Measurements from ENCODE around the gene TMEM156. TPM values are rescaled to one million over a fixed set of nuclear protein-coding genes. Genes with fewer than 3 reads are reported as not detected.

The TMEM156 gene
- total and polyA plus RNA-seq, 4 donors: 0.58 to 0.70 (median 0.64) TPM

DNA sequence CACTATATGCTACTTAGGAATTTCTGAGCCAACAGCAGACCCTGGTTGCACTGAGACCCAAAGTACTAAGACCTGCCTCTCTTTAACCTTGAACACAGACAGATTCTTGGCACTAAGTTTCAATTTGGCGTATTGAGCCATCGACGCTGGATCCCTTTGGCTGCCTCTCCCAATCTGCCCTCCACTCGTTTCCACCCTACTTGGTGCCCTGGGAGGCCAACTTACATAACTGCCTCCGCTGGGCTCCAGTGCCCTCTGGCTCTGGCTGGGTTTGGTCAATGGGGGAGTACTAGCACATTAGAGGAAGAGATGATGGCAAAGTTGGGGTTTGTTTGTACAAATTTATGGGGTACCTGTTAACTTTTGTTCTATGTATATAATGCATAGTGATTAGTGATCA, 63.5 kb downstream of the TMEM156 start:
- Histone ChIP-seq H3K9me3 (ENCODE audit: control insufficient read depth in 4 of 4, low read length in 3 of 4) (no peaks in the 10 kb centered on the region), H3K9ac (ENCODE audit: low read depth in 1 of 2, low read length in 2 of 2) (no peak overlapping the region), H3K4me1 (ENCODE audit: control insufficient read depth in 4 of 4, insufficient read depth in 4 of 4, low read length in 3 of 4) (peaks cover 4 to 14% (median 6%) of the 10 kb centered on the region in 4 donors), H3K27me3 (ENCODE audit: control insufficient read depth in 4 of 4, insufficient read depth in 4 of 4, low read length in 3 of 4) (no peaks in the 10 kb centered on the region), H3K36me3 (ENCODE audit: control insufficient read depth in 4 of 4, insufficient read depth in 3 of 4, low read depth in 1 of 4, low read length in 3 of 4) (no peaks in the 10 kb centered on the region), H3K27ac (ENCODE audit: low read depth in 1 of 2, low read length in 2 of 2) (no peak overlapping the region), H3K4me3 (ENCODE audit: low read depth in 1 of 3, low read length in 3 of 3) (peak overlapping the region in 1 of 3 donors; percentile 11)
- WGBS: 45% methylated on average over 5 of the region's 5 CpGs
- DNase-seq (ENCODE audit: low spot score): no peak
- TF ChIP-seq, protein P1, sequence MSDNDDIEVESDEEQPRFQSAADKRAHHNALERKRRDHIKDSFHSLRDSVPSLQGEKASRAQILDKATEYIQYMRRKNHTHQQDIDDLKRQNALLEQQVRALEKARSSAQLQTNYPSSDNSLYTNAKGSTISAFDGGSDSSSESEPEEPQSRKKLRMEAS (IDR thresholded peaks at IDR 0.05): no peak
- TF ChIP-seq, protein P2, sequence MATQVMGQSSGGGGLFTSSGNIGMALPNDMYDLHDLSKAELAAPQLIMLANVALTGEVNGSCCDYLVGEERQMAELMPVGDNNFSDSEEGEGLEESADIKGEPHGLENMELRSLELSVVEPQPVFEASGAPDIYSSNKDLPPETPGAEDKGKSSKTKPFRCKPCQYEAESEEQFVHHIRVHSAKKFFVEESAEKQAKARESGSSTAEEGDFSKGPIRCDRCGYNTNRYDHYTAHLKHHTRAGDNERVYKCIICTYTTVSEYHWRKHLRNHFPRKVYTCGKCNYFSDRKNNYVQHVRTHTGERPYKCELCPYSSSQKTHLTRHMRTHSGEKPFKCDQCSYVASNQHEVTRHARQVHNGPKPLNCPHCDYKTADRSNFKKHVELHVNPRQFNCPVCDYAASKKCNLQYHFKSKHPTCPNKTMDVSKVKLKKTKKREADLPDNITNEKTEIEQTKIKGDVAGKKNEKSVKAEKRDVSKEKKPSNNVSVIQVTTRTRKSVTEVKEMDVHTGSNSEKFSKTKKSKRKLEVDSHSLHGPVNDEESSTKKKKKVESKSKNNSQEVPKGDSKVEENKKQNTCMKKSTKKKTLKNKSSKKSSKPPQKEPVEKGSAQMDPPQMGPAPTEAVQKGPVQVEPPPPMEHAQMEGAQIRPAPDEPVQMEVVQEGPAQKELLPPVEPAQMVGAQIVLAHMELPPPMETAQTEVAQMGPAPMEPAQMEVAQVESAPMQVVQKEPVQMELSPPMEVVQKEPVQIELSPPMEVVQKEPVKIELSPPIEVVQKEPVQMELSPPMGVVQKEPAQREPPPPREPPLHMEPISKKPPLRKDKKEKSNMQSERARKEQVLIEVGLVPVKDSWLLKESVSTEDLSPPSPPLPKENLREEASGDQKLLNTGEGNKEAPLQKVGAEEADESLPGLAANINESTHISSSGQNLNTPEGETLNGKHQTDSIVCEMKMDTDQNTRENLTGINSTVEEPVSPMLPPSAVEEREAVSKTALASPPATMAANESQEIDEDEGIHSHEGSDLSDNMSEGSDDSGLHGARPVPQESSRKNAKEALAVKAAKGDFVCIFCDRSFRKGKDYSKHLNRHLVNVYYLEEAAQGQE (IDR thresholded peaks at IDR 0.05): no peak
- TF ChIP-seq HNF4G (IDR thresholded peaks at IDR 0.05): no peak
- no peak for TF ChIP-seq JUND (IDR thresholded peaks at IDR 0.05)
- TF ChIP-seq, protein P3, sequence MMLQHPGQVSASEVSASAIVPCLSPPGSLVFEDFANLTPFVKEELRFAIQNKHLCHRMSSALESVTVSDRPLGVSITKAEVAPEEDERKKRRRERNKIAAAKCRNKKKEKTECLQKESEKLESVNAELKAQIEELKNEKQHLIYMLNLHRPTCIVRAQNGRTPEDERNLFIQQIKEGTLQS (IDR thresholded peaks at IDR 0.05): no peak
- TF ChIP-seq FOXA2 (IDR thresholded peaks at IDR 0.05): no peak
- TF ChIP-seq CTCF (IDR thresholded peaks at IDR 0.05; ENCODE audit: low read depth, low read length, missing input control): no peak

DNA sequence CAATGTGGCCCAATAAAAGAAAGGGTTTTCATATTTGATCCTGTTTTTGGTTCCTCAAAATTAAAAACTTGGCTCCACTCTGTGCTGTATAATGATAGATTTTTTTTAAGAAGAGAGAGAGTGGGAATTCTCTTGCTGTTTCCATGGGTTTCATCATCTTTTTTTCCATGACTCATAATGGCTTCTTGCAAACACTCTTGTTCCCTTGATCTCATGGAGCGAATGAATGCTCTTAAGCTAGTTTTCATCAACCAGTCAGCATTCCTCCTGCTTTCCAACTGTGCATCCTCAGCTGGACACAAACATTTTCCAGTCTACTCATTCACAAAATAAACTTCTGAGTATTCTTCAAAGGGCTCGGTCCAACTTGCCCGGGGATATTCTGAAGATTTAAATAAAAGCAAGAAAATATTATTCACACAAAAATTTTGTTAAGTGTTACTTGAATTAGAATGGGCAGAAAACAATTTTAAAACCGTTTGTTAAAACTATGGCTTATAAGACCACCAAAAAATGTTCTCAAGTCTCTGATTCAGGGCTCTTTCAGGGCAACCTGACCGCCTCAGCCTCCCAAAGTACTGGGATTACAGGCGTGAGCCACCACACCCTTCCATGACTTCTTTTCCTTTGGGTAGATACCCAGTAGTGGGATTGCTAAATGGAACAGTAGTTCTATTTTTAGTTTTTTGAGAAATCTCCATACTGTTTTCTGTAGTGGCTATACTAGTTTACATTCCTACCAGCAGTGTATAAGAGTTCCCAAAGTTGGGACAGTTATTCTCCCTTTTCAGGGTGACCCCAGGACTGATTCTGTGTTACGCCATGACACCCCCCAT, 64.7 kb downstream of the TMEM156 start:
- peaks cover 4 to 14% (median 6%) of the 10 kb centered on the region in 4 donors for H3K4me1 ChIP-seq (ENCODE audit: control insufficient read depth in 4 of 4, insufficient read depth in 4 of 4, low read length in 3 of 4)
- H3K9me3 ChIP-seq (ENCODE audit: control insufficient read depth in 4 of 4, low read length in 3 of 4): no peaks in the 10 kb centered on the region
- DNase-seq (ENCODE audit: low spot score): no peak
- 94% methylated on average over 7 of the region's 7 CpGs for WGBS
- peak overlapping the region; percentile 8 to 41 for H3K27ac ChIP-seq (ENCODE audit: low read depth in 1 of 2, low read length in 2 of 2)
- no peak overlapping the region for H3K4me3 ChIP-seq (ENCODE audit: low read depth in 1 of 3, low read length in 3 of 3)
- no peaks in the 10 kb centered on the region for H3K27me3 ChIP-seq (ENCODE audit: control insufficient read depth in 4 of 4, insufficient read depth in 4 of 4, low read length in 3 of 4)
- no peaks in the 10 kb centered on the region for H3K36me3 ChIP-seq (ENCODE audit: control insufficient read depth in 4 of 4, insufficient read depth in 3 of 4, low read depth in 1 of 4, low read length in 3 of 4)
- H3K9ac ChIP-seq (ENCODE audit: low read depth in 1 of 2, low read length in 2 of 2): no peak overlapping the region
- TF ChIP-seq RAD21 (IDR thresholded peaks at IDR 0.05): peak; percentile 7 to 17
- peak; percentile 93 to 97 for TF ChIP-seq JUND (IDR thresholded peaks at IDR 0.05)
- TF ChIP-seq SP1 (IDR thresholded peaks at IDR 0.05): peak; percentile 55
- TF ChIP-seq, protein P2 (IDR thresholded peaks at IDR 0.05): no peak
- no peak for TF ChIP-seq GABPA (IDR thresholded peaks at IDR 0.05 in 1 of 2, conservative IDR thresholded peaks at IDR 0.05 in 1 of 2)
- TF ChIP-seq FOXA2 (IDR thresholded peaks at IDR 0.05): no peak
- TF ChIP-seq YY1 (IDR thresholded peaks at IDR 0.05): peak; percentile 93
- TF ChIP-seq, protein P1 (IDR thresholded peaks at IDR 0.05): peak; percentile 21
- TF ChIP-seq, protein P4, sequence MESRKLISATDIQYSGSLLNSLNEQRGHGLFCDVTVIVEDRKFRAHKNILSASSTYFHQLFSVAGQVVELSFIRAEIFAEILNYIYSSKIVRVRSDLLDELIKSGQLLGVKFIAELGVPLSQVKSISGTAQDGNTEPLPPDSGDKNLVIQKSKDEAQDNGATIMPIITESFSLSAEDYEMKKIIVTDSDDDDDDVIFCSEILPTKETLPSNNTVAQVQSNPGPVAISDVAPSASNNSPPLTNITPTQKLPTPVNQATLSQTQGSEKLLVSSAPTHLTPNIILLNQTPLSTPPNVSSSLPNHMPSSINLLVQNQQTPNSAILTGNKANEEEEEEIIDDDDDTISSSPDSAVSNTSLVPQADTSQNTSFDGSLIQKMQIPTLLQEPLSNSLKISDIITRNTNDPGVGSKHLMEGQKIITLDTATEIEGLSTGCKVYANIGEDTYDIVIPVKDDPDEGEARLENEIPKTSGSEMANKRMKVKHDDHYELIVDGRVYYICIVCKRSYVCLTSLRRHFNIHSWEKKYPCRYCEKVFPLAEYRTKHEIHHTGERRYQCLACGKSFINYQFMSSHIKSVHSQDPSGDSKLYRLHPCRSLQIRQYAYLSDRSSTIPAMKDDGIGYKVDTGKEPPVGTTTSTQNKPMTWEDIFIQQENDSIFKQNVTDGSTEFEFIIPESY (IDR thresholded peaks at IDR 0.05): peak; percentile 39
- peak in 1 of 2 donors; percentile 90 for TF ChIP-seq EGR1 (IDR thresholded peaks at IDR 0.05; ENCODE audit: low read depth in 2 of 2)
- peak in 1 of 2 donors; percentile 58 for TF ChIP-seq HNF4A (conservative IDR thresholded peaks at IDR 0.05)
- no peak for TF ChIP-seq CTCF (IDR thresholded peaks at IDR 0.05; ENCODE audit: low read depth, low read length, missing input control)
- TF ChIP-seq RXRA (IDR thresholded peaks at IDR 0.05): peak; percentile 24 to 52
